ENCODE measurements around the gene CCDC171.
"Not testable (repeated sequence)": the region's sequence is repeated elsewhere in the genome, so short reads cannot be mapped to it uniquely, and the experiment has no call there.

Gene CCDC171

DNA sequence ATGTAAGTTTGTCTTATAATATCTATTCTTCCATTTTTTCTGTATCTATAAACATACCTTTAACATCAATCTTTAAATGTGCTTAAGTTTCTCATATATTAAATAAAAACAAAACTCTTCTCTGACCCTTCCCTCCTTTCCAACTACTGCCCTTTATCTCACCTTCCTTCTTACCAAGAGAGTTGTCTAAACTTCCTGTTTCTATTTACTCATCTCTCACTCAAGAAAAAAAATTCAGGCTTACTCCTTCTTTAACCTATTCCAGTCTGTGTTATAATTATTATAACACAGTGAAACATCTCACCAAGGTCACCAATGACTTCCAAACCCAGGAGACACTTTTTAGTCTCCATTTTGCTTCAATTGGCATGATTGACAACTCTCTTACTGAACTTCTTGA, 140.9 kb downstream of the CCDC171 start:
- Histone ChIP-seq H3K9me3 (ENCODE audit: control insufficient read depth in 1 of 2, low read length in 2 of 2) (no peaks in the 10 kb centered on the region), H3K9ac (ENCODE audit: low read depth in 1 of 2, low read length in 2 of 2) (no peak overlapping the region), H3K27me3 (ENCODE audit: control insufficient read depth in 1 of 2, insufficient read depth in 2 of 2, low read length in 2 of 2) (no peaks in the 10 kb centered on the region), H3K4me3 (ENCODE audit: low read depth in 1 of 2, low read length in 2 of 2) (no peak overlapping the region), H3K36me3 (ENCODE audit: control insufficient read depth in 1 of 2, insufficient read depth in 2 of 2, low read length in 2 of 2) (no peaks in the 10 kb centered on the region), H3K4me1 (ENCODE audit: control insufficient read depth in 1 of 2, insufficient read depth in 2 of 2, low read length in 2 of 2) (no peaks in the 10 kb centered on the region), H3K27ac (ENCODE audit: low read depth, low read length) (no peak overlapping the region)

GRCh38 chr9:15696979-15697378, 144.1 kb downstream of the CCDC171 start:
- H3K27ac ChIP-seq (ENCODE audit: low read depth, low read length), result no peak overlapping the region
- no peaks in the 10 kb centered on the region for H3K4me1 ChIP-seq (ENCODE audit: control insufficient read depth in 1 of 2, insufficient read depth in 2 of 2, low read length in 2 of 2)
- H3K9ac ChIP-seq (ENCODE audit: low read depth in 1 of 2, low read length in 2 of 2), result no peak overlapping the region

GRCh38 chr9:15697446-15697851, 144.6 kb downstream of the CCDC171 start:
- Histone ChIP-seq H3K27me3 (ENCODE audit: control insufficient read depth in 1 of 2, insufficient read depth in 2 of 2, low read length in 2 of 2) (no peaks in the 10 kb centered on the region), H3K9me3 (ENCODE audit: control insufficient read depth in 1 of 2, low read length in 2 of 2) (no peaks in the 10 kb centered on the region), H3K27ac (ENCODE audit: low read depth, low read length) (no peak overlapping the region), H3K4me3 (ENCODE audit: low read depth in 1 of 2, low read length in 2 of 2) (no peak overlapping the region), H3K36me3 (ENCODE audit: control insufficient read depth in 1 of 2, insufficient read depth in 2 of 2, low read length in 2 of 2) (no peaks in the 10 kb centered on the region), H3K9ac (ENCODE audit: low read depth in 1 of 2, low read length in 2 of 2) (no peak overlapping the region), H3K4me1 (ENCODE audit: control insufficient read depth in 1 of 2, insufficient read depth in 2 of 2, low read length in 2 of 2) (no peaks in the 10 kb centered on the region)

More at GRCh38 chr9:15696979-15697378, 144.1 kb downstream of the CCDC171 start:
- Histone ChIP-seq H3K27me3 (ENCODE audit: control insufficient read depth in 1 of 2, insufficient read depth in 2 of 2, low read length in 2 of 2) (no peaks in the 10 kb centered on the region), H3K9me3 (ENCODE audit: control insufficient read depth in 1 of 2, low read length in 2 of 2) (no peaks in the 10 kb centered on the region), H3K36me3 (ENCODE audit: control insufficient read depth in 1 of 2, insufficient read depth in 2 of 2, low read length in 2 of 2) (no peaks in the 10 kb centered on the region), H3K4me3 (ENCODE audit: low read depth in 1 of 2, low read length in 2 of 2) (no peak overlapping the region)

DNA sequence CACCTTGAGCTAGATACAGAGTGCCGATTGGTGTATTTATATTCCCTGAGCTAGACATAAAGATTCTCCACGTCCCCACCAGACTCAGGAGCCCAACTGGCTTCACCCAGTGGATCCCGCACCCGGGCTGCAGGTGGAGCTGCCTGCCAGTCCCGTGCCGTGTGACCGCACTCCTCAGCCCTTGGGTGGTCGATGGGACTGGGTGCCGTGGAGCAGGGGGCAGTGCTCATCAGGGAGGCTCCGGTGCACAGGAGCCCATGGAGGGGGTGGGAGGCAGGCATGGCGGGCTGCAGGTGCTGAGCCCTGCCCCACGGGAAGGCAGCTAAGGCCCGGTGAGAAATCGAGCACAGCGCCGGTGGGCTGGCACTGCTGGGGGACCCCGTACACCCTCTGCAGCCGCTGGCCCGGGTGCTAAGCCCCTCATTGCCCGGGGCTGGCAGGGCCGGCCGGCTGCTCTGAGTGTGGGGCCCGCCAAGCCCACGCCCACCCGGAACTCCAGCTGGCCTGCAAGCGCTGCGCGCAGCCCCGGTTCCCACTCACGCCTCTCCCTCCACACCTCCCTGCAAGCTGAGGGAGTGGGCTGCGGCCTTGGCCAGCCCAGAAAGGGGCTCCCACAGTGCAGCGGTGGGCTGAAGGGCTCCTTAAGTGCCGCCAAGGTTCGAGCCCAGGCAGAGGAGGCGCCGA, 147.2 kb downstream of the CCDC171 start:
- not testable (repeated sequence) for H3K27me3 ChIP-seq (ENCODE audit: control insufficient read depth in 1 of 2, insufficient read depth in 2 of 2, low read length in 2 of 2); H3K4me1 ChIP-seq (ENCODE audit: control insufficient read depth in 1 of 2, insufficient read depth in 2 of 2, low read length in 2 of 2); H3K9me3 ChIP-seq (ENCODE audit: control insufficient read depth in 1 of 2, low read length in 2 of 2); H3K4me3 ChIP-seq (ENCODE audit: low read depth in 1 of 2, low read length in 2 of 2); H3K36me3 ChIP-seq (ENCODE audit: control insufficient read depth in 1 of 2, insufficient read depth in 2 of 2, low read length in 2 of 2); H3K9ac ChIP-seq (ENCODE audit: low read depth in 1 of 2, low read length in 2 of 2); H3K27ac ChIP-seq (ENCODE audit: low read depth, low read length)

DNA sequence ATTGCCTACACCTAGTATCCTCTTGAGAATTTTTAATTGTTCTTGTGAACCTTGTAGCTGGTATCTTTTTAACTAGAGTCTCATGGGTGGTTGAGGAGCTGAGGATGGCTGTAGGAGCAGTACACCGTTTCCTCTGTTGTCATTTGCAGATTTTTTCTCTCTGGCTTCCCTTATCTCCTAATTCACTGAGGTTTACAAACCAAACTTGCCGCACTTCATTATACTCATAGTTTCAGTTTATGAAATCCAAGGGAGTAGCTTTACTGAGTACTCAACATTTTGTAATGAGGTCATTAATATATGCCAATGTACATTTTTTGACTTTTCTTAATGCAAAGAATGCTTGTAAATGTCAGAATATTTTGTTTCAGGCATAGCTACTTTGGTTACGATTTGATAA, 154.2 kb downstream of the CCDC171 start:
- Histone ChIP-seq H3K36me3 (ENCODE audit: control insufficient read depth in 1 of 2, insufficient read depth in 2 of 2, low read length in 2 of 2) (no peaks in the 10 kb centered on the region), H3K27ac (ENCODE audit: low read depth, low read length) (no peak overlapping the region), H3K4me3 (ENCODE audit: low read depth in 1 of 2, low read length in 2 of 2) (no peak overlapping the region), H3K4me1 (ENCODE audit: control insufficient read depth in 1 of 2, insufficient read depth in 2 of 2, low read length in 2 of 2) (no peaks in the 10 kb centered on the region), H3K9ac (ENCODE audit: low read depth in 1 of 2, low read length in 2 of 2) (no peak overlapping the region), H3K27me3 (ENCODE audit: control insufficient read depth in 1 of 2, insufficient read depth in 2 of 2, low read length in 2 of 2) (no peaks in the 10 kb centered on the region), H3K9me3 (ENCODE audit: control insufficient read depth in 1 of 2, low read length in 2 of 2) (no peaks in the 10 kb centered on the region)

DNA sequence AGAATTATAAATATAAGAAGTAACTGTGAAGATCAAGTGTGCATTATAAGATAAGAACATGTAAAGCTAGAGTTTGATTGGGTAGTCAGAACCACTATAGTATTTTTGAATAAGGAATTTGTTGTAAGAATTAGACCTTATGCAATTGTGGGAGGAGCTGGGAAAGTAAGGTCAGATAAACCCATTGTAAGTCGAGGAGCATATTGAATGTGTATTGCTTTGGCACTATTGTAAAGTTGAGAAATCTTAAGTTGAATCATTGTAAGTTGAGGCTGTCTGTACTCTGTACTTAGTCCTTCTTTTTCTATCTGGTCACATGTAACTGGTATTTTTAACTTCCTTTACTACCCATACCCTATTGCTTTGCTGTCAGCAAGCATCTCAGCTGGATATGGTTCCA, 158.7 kb downstream of the CCDC171 start:
- Histone ChIP-seq H3K9ac (ENCODE audit: low read depth in 1 of 2, low read length in 2 of 2) (no peak overlapping the region), H3K4me1 (ENCODE audit: control insufficient read depth in 1 of 2, insufficient read depth in 2 of 2, low read length in 2 of 2) (no peaks in the 10 kb centered on the region), H3K36me3 (ENCODE audit: control insufficient read depth in 1 of 2, insufficient read depth in 2 of 2, low read length in 2 of 2) (no peaks in the 10 kb centered on the region), H3K9me3 (ENCODE audit: control insufficient read depth in 1 of 2, low read length in 2 of 2) (no peaks in the 10 kb centered on the region), H3K4me3 (ENCODE audit: low read depth in 1 of 2, low read length in 2 of 2) (no peak overlapping the region), H3K27me3 (ENCODE audit: control insufficient read depth in 1 of 2, insufficient read depth in 2 of 2, low read length in 2 of 2) (no peaks in the 10 kb centered on the region), H3K27ac (ENCODE audit: low read depth, low read length) (no peak overlapping the region)

DNA sequence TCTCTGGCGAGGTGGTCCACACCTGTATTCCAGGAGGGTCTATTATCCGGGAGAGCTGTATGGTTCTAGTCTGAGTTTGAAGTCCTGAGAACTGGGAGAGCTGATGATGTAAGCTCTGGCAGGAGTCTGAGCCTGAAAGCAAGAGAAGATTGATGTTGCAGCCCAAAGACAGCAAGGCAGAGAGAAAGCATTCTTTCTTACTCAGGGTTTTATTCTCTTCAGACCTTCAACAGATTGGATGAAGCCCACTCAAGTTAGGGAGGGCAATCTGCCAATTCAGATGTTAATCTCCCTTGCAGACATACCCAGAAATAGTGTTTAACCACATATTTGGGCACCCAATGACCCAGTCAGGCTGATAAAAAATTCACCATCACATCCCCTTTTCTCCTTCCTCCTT, 159.1 kb downstream of the CCDC171 start:
- no peaks in the 10 kb centered on the region for H3K4me1 ChIP-seq (ENCODE audit: control insufficient read depth in 1 of 2, insufficient read depth in 2 of 2, low read length in 2 of 2)
- no peaks in the 10 kb centered on the region for H3K36me3 ChIP-seq (ENCODE audit: control insufficient read depth in 1 of 2, insufficient read depth in 2 of 2, low read length in 2 of 2)
- H3K9me3 ChIP-seq (ENCODE audit: control insufficient read depth in 1 of 2, low read length in 2 of 2), result no peaks in the 10 kb centered on the region
- no peak overlapping the region for H3K4me3 ChIP-seq (ENCODE audit: low read depth in 1 of 2, low read length in 2 of 2)
- no peaks in the 10 kb centered on the region for H3K27me3 ChIP-seq (ENCODE audit: control insufficient read depth in 1 of 2, insufficient read depth in 2 of 2, low read length in 2 of 2)
- H3K9ac ChIP-seq (ENCODE audit: low read depth in 1 of 2, low read length in 2 of 2), result no peak overlapping the region
- H3K27ac ChIP-seq (ENCODE audit: low read depth, low read length), result no peak overlapping the region

GRCh38 chr9:15714746-15715145, 161.9 kb downstream of the CCDC171 start:
- H3K36me3 ChIP-seq (ENCODE audit: control insufficient read depth in 1 of 2, insufficient read depth in 2 of 2, low read length in 2 of 2), result no peaks in the 10 kb centered on the region
- no peaks in the 10 kb centered on the region for H3K9me3 ChIP-seq (ENCODE audit: control insufficient read depth in 1 of 2, low read length in 2 of 2)
- H3K4me1 ChIP-seq (ENCODE audit: control insufficient read depth in 1 of 2, insufficient read depth in 2 of 2, low read length in 2 of 2), result no peaks in the 10 kb centered on the region
- no peak overlapping the region for H3K4me3 ChIP-seq (ENCODE audit: low read depth in 1 of 2, low read length in 2 of 2)
- no peak overlapping the region for H3K27ac ChIP-seq (ENCODE audit: low read depth, low read length)
- H3K9ac ChIP-seq (ENCODE audit: low read depth in 1 of 2, low read length in 2 of 2), result no peak overlapping the region
- H3K27me3 ChIP-seq (ENCODE audit: control insufficient read depth in 1 of 2, insufficient read depth in 2 of 2, low read length in 2 of 2), result no peaks in the 10 kb centered on the region

- no peak overlapping the region for H3K27ac ChIP-seq (ENCODE audit: low read depth, low read length)
- H3K4me1 ChIP-seq (ENCODE audit: control insufficient read depth in 1 of 2, insufficient read depth in 2 of 2, low read length in 2 of 2), result no peaks in the 10 kb centered on the region
- H3K4me3 ChIP-seq (ENCODE audit: low read depth in 1 of 2, low read length in 2 of 2), result no peak overlapping the region
- no peaks in the 10 kb centered on the region for H3K27me3 ChIP-seq (ENCODE audit: control insufficient read depth in 1 of 2, insufficient read depth in 2 of 2, low read length in 2 of 2)
- no peak overlapping the region for H3K9ac ChIP-seq (ENCODE audit: low read depth in 1 of 2, low read length in 2 of 2)
- no peaks in the 10 kb centered on the region for H3K36me3 ChIP-seq (ENCODE audit: control insufficient read depth in 1 of 2, insufficient read depth in 2 of 2, low read length in 2 of 2)
- no peaks in the 10 kb centered on the region for H3K9me3 ChIP-seq (ENCODE audit: control insufficient read depth in 1 of 2, low read length in 2 of 2)
These were observed 164.6 kb downstream of the CCDC171 start for GRCh38 chr9:15717290-15717967.

GRCh38 chr9:15718423-15718822, 165.6 kb downstream of the CCDC171 start:
- H3K9me3 ChIP-seq (ENCODE audit: control insufficient read depth in 1 of 2, low read length in 2 of 2), result no peaks in the 10 kb centered on the region
- no peaks in the 10 kb centered on the region for H3K4me1 ChIP-seq (ENCODE audit: control insufficient read depth in 1 of 2, insufficient read depth in 2 of 2, low read length in 2 of 2)
- no peaks in the 10 kb centered on the region for H3K36me3 ChIP-seq (ENCODE audit: control insufficient read depth in 1 of 2, insufficient read depth in 2 of 2, low read length in 2 of 2)
- H3K9ac ChIP-seq (ENCODE audit: low read depth in 1 of 2, low read length in 2 of 2), result no peak overlapping the region
- H3K4me3 ChIP-seq (ENCODE audit: low read depth in 1 of 2, low read length in 2 of 2), result no peak overlapping the region
- H3K27me3 ChIP-seq (ENCODE audit: control insufficient read depth in 1 of 2, insufficient read depth in 2 of 2, low read length in 2 of 2), result no peaks in the 10 kb centered on the region
- no peak overlapping the region for H3K27ac ChIP-seq (ENCODE audit: low read depth, low read length)

Data from duodenal mucosa (tissue), 2 donors.